Fibroblast of skin of left quadriceps (primary cell): ENCODE results near the gene AP2A1.
"Not testable (repeated sequence)": the region's sequence is repeated elsewhere in the genome, so short reads cannot be mapped to it uniquely, and the experiment has no call there.

Experiments used
- DNase-seq, 2 experiments: peaks; one replicate each; pipeline ENCODE4 v3.0.0-alpha.2; 2013; ENCODE audit warnings: low read depth in 2 of 2

AP2A1 gene

GRCh38 chr19:49766930-49767299 lies at the start of gene AP2A1:
Gene AP2A1, plus strand, starts transcription at chr19:49767001. Its CDS starts 133 bp downstream, at chr19:49767134.
- no peak for DNase-seq

DNA sequence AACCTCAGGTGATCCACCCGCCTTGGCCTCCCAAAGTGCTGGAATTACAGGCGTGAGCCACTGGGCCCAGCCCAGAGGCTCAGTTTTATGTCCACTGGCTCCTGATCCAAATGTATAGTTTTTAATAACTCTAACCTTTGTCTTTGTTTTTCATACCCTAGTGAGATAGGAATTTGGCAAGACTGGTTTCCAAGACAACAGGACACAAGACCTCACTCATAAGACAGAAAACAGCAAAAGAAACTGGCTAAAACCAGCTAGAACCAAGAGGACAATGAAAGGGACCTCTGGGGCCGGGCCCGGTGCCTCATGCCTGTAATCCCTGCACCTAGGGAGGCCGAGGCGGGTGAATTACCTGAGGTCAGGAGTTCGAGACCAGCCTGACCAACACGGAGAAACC lies 48.3 kb upstream of the AP2A1 start:
- DNase-seq: no peak

- no peak for DNase-seq
Observed at GRCh38 chr19:49718991-49719390, 47.8 kb upstream of the AP2A1 start.

DNA sequence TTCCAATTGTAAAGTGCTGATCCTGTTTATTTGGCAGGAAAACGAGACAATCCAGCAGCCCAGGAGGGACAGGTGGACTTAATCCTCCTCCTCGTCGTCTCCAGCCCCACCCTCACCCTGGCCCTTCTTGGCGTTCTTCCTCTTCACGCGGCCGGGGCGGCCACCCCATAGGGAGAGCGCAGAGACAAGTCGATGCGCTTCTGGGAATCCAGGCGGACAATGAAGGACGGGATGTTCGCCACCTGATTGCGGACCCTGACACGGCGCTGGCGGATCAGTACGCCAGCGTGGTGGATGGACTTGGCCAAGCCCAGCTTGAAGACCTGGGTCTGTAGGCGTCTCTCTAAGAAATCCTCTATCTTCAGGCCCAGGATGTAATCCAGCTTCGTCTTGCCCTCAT lies 47.4 kb upstream of the AP2A1 start:
- not testable (repeated sequence) for DNase-seq

GRCh38 chr19:49727217-49728030 lies 39.4 kb upstream of the AP2A1 start:
- DNase-seq: no peak

DNA sequence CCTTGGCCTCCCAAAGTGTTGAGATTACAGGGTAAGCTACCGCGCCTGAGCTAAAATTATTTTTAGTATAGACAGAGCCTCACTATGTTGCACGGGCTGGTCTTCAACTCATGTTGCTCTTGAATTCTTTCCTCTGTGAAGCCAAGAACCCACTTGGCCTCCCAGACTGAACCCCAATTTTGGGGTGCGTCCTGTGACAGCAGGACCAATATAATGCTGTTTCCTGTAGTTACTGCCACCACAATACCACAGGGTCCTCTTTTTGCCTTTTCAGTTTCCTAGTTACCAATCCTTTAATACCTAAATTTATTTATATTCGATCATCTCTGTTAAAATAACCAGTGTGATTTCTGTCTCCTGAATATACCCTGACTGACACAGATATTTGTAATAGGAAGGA lies 36.6 kb upstream of the AP2A1 start:
- no peak for DNase-seq

DNA sequence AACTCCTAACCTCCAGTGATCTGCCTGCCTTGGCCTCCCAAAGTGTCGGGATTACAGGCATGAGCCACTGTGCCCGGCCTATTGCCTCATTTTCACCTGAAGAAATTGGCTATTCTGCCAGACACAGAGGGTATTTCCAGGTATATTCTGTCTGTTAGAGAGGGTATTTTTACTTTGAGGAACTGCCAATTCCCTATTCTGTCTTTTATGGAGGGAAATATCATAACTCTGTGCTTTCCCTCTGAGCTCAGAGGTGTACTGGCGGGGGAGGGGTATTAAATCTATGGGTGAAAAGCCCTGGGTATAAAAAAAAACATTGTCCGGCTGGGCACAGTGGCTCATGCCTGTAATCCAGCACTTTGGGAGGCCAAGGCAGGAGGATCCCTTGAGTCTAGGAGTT lies 28.5 kb upstream of the AP2A1 start:
- no peak for DNase-seq

GRCh38 chr19:49739098-49739497 lies 27.7 kb upstream of the AP2A1 start:
- DNase-seq: no peak

DNA sequence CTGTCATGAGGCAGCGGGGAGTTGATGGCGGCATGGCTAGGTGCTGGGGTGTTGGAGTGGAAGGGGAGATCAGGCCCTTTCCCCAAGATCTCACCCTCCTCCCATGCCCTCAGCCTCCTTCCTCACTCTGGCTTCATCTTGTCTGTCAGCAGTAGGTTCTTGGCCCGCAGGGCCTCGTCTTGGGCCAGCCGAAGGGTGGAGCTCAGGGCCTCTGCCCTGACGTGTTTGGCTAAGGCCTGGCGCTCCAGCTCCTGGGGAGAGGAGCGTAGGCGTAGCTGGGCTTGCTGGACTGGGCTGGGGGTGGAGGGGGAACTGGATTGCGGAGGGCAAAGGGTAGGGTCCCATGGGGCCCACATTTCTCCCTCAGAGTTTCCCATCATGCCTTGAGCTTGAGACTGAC lies 26.9 kb upstream of the AP2A1 start:
- DNase-seq: no peak

GRCh38 chr19:49741210-49741844 lies 25.5 kb upstream of the AP2A1 start:
- DNase-seq: no peak

DNA sequence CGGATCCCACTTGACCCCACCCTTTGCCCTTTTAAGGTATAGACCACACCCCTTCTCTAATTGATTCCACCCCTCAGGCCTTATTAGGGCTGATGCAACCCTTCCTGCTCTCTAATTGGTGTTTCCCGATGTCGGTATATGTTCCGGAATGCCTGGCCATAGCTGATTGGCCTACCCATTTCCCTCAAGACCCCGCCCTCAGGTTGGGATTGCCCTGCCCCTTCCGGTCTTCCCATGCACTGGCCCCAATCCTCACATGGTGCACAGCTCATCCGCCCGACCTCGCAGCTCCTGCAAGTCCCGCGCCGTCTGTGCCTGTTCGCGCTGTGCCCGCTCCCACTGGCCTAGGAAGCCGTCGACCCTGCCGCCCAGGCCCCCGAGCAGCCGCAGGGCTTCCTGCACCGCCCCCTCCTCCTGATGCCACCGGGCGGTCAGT lies 21.8 kb upstream of the AP2A1 start:
- DNase-seq: no peak

DNA sequence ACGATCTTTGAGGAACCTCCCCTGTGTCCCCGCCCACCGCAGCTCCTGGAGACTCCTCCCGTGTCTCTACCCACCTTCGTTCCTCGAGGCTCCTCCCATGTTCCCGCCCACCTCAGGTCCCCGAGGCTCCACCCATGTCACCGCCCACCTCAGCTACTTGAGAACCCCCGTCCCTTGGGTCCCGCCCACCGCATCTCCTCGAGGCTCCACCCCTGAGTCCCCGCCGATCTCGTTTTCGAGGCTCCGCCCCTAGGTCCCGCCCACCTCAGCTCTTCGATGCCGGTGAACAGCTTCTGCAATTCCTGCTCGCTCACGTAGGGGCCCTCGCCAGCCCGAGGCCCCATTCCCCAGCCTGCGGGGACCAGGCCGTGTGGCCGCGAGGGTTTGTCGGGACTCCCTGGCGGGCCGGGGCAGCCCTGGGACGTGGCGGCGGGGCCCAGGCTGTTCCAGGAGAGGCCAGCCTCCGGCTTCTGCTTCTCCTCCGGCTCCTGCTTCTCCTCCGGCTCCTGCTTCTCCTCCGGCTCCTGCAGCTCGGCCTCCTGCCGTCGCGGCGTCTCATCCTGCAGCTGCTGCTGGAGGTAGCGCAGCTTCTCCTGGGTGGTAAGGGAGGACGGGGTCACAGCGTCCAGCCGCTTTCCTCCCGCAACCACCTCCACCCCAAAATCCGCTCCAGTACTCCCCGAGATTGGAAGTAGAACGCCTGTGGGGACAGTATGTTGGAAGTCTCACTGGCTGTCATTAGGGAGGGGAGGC lies 20.4 kb upstream of the AP2A1 start:
- DNase-seq: no peak

- DNase-seq: no peak
Observed at GRCh38 chr19:49749055-49749716, 17.6 kb upstream of the AP2A1 start.

GRCh38 chr19:49749771-49750170 lies 17.0 kb upstream of the AP2A1 start:
- no peak for DNase-seq

- DNase-seq: no peak
Observed at GRCh38 chr19:49752701-49753100, 14.1 kb upstream of the AP2A1 start.

DNA sequence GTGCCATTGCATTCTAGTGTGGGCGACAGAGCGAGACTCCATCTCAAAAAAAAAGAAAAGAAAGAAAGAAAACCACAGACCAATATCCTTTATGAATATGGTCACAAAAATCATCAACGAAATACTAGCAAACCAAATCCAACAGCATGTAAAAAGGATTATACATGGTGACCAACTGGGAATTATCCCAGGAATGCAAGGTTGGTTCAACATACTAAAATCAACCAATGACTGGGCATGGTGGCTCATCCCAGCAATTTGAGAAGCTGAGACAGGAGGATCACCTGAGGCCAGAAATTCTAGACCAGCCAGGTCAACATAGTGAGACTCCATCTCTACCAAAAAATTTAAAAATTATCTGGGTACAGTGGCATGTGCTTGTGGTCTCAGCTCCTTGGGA lies 10.8 kb upstream of the AP2A1 start:
- DNase-seq: no peak

DNA sequence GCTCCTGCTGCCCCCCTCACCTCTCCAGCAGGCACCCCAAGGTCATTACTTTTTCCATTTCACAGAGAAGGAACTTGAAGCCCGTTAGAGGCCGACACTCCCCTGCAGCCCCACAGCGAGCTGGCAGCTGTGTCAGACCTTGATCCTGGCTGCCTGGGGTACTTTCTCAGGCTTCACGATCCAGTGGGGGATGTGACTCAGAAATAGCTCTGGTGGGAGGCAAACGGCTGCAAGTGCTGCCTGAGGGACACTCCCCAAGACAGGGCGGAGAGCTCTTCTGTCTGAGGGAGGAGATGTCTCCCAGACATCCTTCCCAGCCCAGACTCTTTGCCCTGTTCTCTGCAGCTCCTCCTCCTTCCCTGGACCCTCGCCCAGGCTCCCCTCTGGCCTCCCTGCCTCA lies 8.5 kb upstream of the AP2A1 start:
- peak; percentile 35 to 49 for DNase-seq

GRCh38 chr19:49761249-49761624 lies 5.6 kb upstream of the AP2A1 start:
- DNase-seq: no peak

DNA sequence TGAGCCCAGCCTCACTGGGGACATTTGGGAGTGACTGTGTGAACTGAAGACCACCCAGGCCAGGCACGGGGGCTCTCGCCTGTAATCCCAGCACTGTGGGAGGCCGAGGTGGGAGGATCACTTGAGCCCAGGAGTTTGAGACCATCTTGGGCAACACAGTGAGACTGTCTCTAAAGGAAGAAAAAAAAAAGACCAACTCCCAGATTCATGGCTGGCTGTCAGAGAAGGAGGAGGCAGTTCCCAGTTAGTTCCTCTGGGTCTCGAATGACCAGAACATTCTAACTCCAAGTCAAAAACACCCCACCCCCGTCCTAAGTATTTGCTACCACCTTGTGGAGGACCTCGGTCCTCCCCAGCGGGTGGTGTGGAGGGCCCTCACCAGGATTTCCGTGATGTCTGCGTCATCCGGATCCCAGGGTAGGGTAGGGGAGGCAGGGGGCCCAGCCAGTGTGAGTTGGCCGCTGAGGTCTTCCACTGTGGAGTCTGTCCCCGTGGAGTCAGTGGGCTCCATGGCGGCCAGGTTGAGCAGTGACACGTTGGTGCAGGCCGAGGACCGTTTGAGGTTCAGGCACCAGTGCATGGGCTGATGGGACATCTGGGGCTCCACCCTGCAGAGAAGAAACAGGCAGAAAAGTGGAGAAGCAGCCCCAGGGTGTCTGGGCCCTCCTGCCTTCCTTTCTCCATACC lies 5.0 kb upstream of the AP2A1 start:
- no peak for DNase-seq

GRCh38 chr19:49763230-49763629 lies 3.6 kb upstream of the AP2A1 start, which contains the start of gene TSKS:
Gene TSKS, minus strand, starts transcription at chr19:49763306. Its CDS starts 59 bp downstream, at chr19:49763247.
- DNase-seq: no peak

- DNase-seq: no peak
Observed at GRCh38 chr19:49764341-49764740, 2.5 kb upstream of the AP2A1 start.
